Measurements from ENCODE around the gene BFAR. TPM values are rescaled to one million over a fixed set of nuclear protein-coding genes. Genes with fewer than 3 reads are reported as not detected.

Gene BFAR
- 45.5 and 55.8 TPM in 2 replicates for total RNA-seq (2014; rRNA removed; shearing (Covaris generic); ENCODE audit: low replicate concordance)

- H3K27ac ChIP-seq (ENCODE audit: low read length) = peak within 1 kb of the TSS; percentile 85
- no peaks in the 10 kb centered on the region for H3K9me3 ChIP-seq (ENCODE audit: low read length)
- peaks cover 79% of the 10 kb centered on the region for H3K79me2 ChIP-seq (ENCODE audit: low read length)
- H2AFZ ChIP-seq (ENCODE audit: low read length) = no peak within 1 kb of the TSS
- peak within 1 kb of the TSS; percentile 86 for H3K4me3 ChIP-seq (ENCODE audit: low read length)
- peaks cover 35% of the 10 kb centered on the region for H3K4me1 ChIP-seq (ENCODE audit: low read length)
- no peaks in the 10 kb centered on the region for H3K27me3 ChIP-seq (ENCODE audit: low read length)
- H3K4me2 ChIP-seq (ENCODE audit: low read depth, low read length, poor library complexity, severe bottlenecking) = peak within 1 kb of the TSS; percentile 96
- peak within 1 kb of the TSS; percentile 97 for H3K9ac ChIP-seq (ENCODE audit: low read length)
- peak; percentile 99 for DNase-seq
- peaks cover 27% of the 10 kb centered on the region for H4K20me1 ChIP-seq (ENCODE audit: insufficient read depth, low read depth, low read length)
- no peaks in the 10 kb centered on the region for H3K9me2 ChIP-seq (replicated peaks; ENCODE audit: insufficient read depth, low read length)
- peaks cover 10% of the 10 kb centered on the region; the same call in 1 of the 2 replicates for H3K36me3 ChIP-seq (ENCODE audit: insufficient read depth, low read length)
These were observed at the start of gene BFAR for GRCh38 chr16:14632693-14633569. BFAR (plus strand) TSS chr16:14632951; CDS start chr16:14644347, 11,396 bp downstream.

- DNase-seq = no peak
- H3K36me3 ChIP-seq (ENCODE audit: insufficient read depth, low read length) = peaks cover 66% of the 10 kb centered on the region
These were observed 47.5 kb upstream of the BFAR start for GRCh38 chr16:14585287-14585686.

DNA sequence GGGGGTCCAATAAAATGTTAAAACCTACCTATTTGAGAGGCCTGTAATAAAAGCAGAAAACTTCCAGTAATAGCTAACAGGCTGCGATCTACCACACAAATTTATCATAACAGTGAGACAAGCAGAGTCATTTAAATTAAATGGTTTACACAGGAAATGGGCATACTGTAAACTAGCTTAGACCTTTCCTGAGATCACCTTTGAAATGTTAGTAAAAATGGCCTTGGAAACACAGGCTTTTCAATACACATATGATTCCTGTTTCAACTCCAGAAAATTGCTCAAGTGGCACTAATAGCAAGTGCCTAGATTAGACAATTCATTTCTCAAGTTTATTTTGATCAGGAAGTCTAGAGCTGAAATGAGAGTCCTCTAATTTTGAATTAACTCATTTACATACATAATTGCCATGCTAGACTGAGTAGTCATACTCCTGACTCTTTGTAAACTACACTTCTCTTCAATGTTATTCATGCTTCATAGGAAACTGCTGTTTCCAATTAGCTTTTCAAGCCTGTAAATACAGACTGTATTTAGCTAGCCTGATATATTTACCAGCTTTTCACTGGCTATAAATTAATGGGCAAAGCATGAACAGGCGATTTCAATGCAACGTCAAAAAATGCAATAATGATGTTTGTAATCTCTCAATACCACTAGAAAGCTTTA is 46.0 kb upstream of the BFAR start:
- H3K79me2 ChIP-seq (ENCODE audit: low read length) = peaks cover 19% of the 10 kb centered on the region
- H3K27ac ChIP-seq (ENCODE audit: low read length) = peak overlapping the region; percentile 19
- H3K9me3 ChIP-seq (ENCODE audit: low read length) = no peaks in the 10 kb centered on the region
- H4K20me1 ChIP-seq (ENCODE audit: insufficient read depth, low read depth, low read length) = no peaks in the 10 kb centered on the region
- H3K9me2 ChIP-seq (replicated peaks; ENCODE audit: insufficient read depth, low read length) = no peaks in the 10 kb centered on the region
- H3K4me3 ChIP-seq (ENCODE audit: low read length) = no peak overlapping the region
- H2AFZ ChIP-seq (ENCODE audit: low read length) = no peak overlapping the region
- H3K27me3 ChIP-seq (ENCODE audit: low read length) = no peaks in the 10 kb centered on the region
- DNase-seq = peak; percentile 46
- H3K4me2 ChIP-seq (ENCODE audit: low read depth, low read length, poor library complexity, severe bottlenecking) = peak overlapping the region; percentile 41
- H3K9ac ChIP-seq (ENCODE audit: low read length) = no peak overlapping the region
- peaks cover 62% of the 10 kb centered on the region for H3K36me3 ChIP-seq (ENCODE audit: insufficient read depth, low read length)
- H3K4me1 ChIP-seq (ENCODE audit: low read length) = peaks cover 18% of the 10 kb centered on the region

More at GRCh38 chr16:14585287-14585686, 47.5 kb upstream of the BFAR start:
- Histone ChIP-seq H3K4me3 (ENCODE audit: low read length) (no peak overlapping the region), H3K27ac (ENCODE audit: low read length) (no peak overlapping the region), H3K9me3 (ENCODE audit: low read length) (no peaks in the 10 kb centered on the region), H3K9me2 (replicated peaks; ENCODE audit: insufficient read depth, low read length) (no peaks in the 10 kb centered on the region), H2AFZ (ENCODE audit: low read length) (no peak overlapping the region), H3K79me2 (ENCODE audit: low read length) (peaks cover 19% of the 10 kb centered on the region), H3K4me2 (ENCODE audit: low read depth, low read length, poor library complexity, severe bottlenecking) (no peak overlapping the region), H4K20me1 (ENCODE audit: insufficient read depth, low read depth, low read length) (no peaks in the 10 kb centered on the region), H3K27me3 (ENCODE audit: low read length) (no peaks in the 10 kb centered on the region), H3K4me1 (ENCODE audit: low read length) (peaks cover 18% of the 10 kb centered on the region), H3K9ac (ENCODE audit: low read length) (no peak overlapping the region)

DNA sequence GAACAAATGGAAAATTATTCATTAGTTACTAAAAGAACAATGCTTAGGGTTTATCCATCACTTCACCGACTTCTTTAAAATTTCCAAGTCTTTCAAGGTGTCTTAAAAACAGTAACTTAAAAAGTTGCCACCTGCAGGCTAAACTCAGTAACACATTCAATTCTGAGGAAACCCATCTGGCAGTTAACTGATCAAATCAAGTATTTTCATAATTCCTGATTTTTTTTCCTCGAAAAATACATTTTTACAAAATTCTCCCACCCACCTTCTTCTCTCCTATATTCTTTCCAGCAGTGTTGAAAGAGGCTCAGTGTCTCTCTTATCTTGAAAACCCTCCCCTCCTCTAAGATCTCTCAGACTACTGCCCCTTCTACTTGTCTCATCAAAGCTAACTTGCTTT is 32.6 kb upstream of the BFAR start:
- Histone ChIP-seq H3K9me2 (replicated peaks; ENCODE audit: insufficient read depth, low read length) (no peaks in the 10 kb centered on the region), H3K9ac (ENCODE audit: low read length) (no peak overlapping the region), H3K4me3 (ENCODE audit: low read length) (no peak overlapping the region), H3K4me1 (ENCODE audit: low read length) (peaks cover 2% of the 10 kb centered on the region), H3K27ac (ENCODE audit: low read length) (no peak overlapping the region), H3K9me3 (ENCODE audit: low read length) (no peaks in the 10 kb centered on the region), H4K20me1 (ENCODE audit: insufficient read depth, low read depth, low read length) (peaks cover 10% of the 10 kb centered on the region; the same call in 1 of the 2 replicates), H3K36me3 (ENCODE audit: insufficient read depth, low read length) (peaks cover 56% of the 10 kb centered on the region), H3K4me2 (ENCODE audit: low read depth, low read length, poor library complexity, severe bottlenecking) (no peak overlapping the region), H3K27me3 (ENCODE audit: low read length) (no peaks in the 10 kb centered on the region), H3K79me2 (ENCODE audit: low read length) (peaks cover 25% of the 10 kb centered on the region), H2AFZ (ENCODE audit: low read length) (no peak overlapping the region)
- peak; percentile 69 for DNase-seq

GRCh38 chr16:14602443-14602963 is 30.2 kb upstream of the BFAR start:
- Histone ChIP-seq H3K4me2 (ENCODE audit: low read depth, low read length, poor library complexity, severe bottlenecking) (no peak overlapping the region), H3K9me2 (replicated peaks; ENCODE audit: insufficient read depth, low read length) (no peaks in the 10 kb centered on the region), H2AFZ (ENCODE audit: low read length) (no peak overlapping the region), H3K4me3 (ENCODE audit: low read length) (no peak overlapping the region), H3K36me3 (ENCODE audit: insufficient read depth, low read length) (peaks cover 57% of the 10 kb centered on the region), H3K27me3 (ENCODE audit: low read length) (no peaks in the 10 kb centered on the region), H3K79me2 (ENCODE audit: low read length) (peaks cover 25% of the 10 kb centered on the region), H3K4me1 (ENCODE audit: low read length) (peaks cover 25% of the 10 kb centered on the region), H4K20me1 (ENCODE audit: insufficient read depth, low read depth, low read length) (0 out of 2 replicates have a peak, but pooled peaks cover 5% of the 10 kb centered on the region), H3K27ac (ENCODE audit: low read length) (no peak overlapping the region), H3K9me3 (ENCODE audit: low read length) (no peaks in the 10 kb centered on the region), H3K9ac (ENCODE audit: low read length) (no peak overlapping the region)
- no peak for DNase-seq

- Histone ChIP-seq H3K9me3 (ENCODE audit: low read length) (no peaks in the 10 kb centered on the region), H3K79me2 (ENCODE audit: low read length) (peaks cover 23% of the 10 kb centered on the region), H3K36me3 (ENCODE audit: insufficient read depth, low read length) (peaks cover 38% of the 10 kb centered on the region), H3K4me2 (ENCODE audit: low read depth, low read length, poor library complexity, severe bottlenecking) (peak overlapping the region; percentile 84), H4K20me1 (ENCODE audit: insufficient read depth, low read depth, low read length) (0 out of 2 replicates have a peak, but pooled peaks cover 3% of the 10 kb centered on the region), H3K9me2 (replicated peaks; ENCODE audit: insufficient read depth, low read length) (no peaks in the 10 kb centered on the region), H3K27ac (ENCODE audit: low read length) (peak overlapping the region; percentile 97), H3K9ac (ENCODE audit: low read length) (peak overlapping the region; percentile 48), H3K4me1 (ENCODE audit: low read length) (peaks cover 61% of the 10 kb centered on the region), H3K27me3 (ENCODE audit: low read length) (no peaks in the 10 kb centered on the region), H2AFZ (ENCODE audit: low read length) (no peak overlapping the region), H3K4me3 (ENCODE audit: low read length) (peak overlapping the region; percentile 40)
- DNase-seq = peak; percentile 74
These were observed 26.6 kb upstream of the BFAR start for GRCh38 chr16:14606102-14606501.

DNA sequence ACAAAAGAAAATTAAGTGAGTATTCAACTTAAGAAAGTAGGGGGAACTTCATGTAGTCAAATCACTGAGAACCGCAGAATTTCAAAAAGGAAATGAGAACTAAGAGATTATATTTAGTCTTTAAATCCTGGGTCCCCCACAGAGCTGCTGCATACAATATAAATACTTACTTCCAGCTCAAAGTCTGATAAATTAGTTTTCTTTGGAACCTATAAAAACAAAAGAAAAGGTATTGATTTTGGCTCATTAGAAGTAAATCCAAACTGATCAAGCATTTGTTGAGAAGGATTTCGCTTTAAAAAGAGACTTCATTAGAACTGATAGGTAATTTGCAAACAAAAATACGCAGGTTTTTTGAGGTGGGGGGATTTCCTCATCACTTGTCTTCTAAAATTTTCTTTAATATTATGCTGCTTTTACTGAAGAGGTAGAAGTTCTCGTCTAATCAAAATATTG is 24.6 kb upstream of the BFAR start:
- H2AFZ ChIP-seq (ENCODE audit: low read length) = no peak overlapping the region
- H3K4me2 ChIP-seq (ENCODE audit: low read depth, low read length, poor library complexity, severe bottlenecking) = peak overlapping the region; percentile 84
- peaks cover 22% of the 10 kb centered on the region for H3K79me2 ChIP-seq (ENCODE audit: low read length)
- H3K4me1 ChIP-seq (ENCODE audit: low read length) = peaks cover 70% of the 10 kb centered on the region
- H3K9me3 ChIP-seq (ENCODE audit: low read length) = no peaks in the 10 kb centered on the region
- H3K27me3 ChIP-seq (ENCODE audit: low read length) = no peaks in the 10 kb centered on the region
- no peaks in the 10 kb centered on the region for H4K20me1 ChIP-seq (ENCODE audit: insufficient read depth, low read depth, low read length)
- H3K9ac ChIP-seq (ENCODE audit: low read length) = peak overlapping the region; percentile 50
- DNase-seq = peak; percentile 66
- H3K4me3 ChIP-seq (ENCODE audit: low read length) = peak overlapping the region; percentile 51
- no peaks in the 10 kb centered on the region for H3K9me2 ChIP-seq (replicated peaks; ENCODE audit: insufficient read depth, low read length)
- H3K36me3 ChIP-seq (ENCODE audit: insufficient read depth, low read length) = peaks cover 30% of the 10 kb centered on the region
- peak overlapping the region; percentile 97 for H3K27ac ChIP-seq (ENCODE audit: low read length)

DNA sequence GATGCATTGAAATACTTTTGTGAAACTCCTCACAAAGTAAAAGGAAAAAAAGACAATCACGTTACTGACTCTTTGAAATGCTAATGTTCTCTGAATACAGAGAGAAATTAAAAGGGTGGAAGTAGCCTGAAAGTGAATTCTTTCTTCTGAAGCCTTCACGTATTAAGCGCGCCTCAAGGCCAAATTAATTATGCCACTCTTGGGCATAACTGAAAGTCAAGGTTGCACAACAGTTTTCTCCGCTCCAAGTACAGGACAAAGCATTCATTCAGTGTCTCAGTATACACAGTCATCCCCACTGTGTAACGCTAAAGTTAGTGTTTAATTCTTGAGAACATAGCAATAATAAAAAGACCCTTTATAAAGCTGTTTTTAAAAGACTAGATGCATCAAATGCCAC is 24.1 kb upstream of the BFAR start:
- Histone ChIP-seq H4K20me1 (ENCODE audit: insufficient read depth, low read depth, low read length) (no peaks in the 10 kb centered on the region), H3K36me3 (ENCODE audit: insufficient read depth, low read length) (peaks cover 27% of the 10 kb centered on the region), H3K4me1 (ENCODE audit: low read length) (peaks cover 70% of the 10 kb centered on the region), H3K9ac (ENCODE audit: low read length) (peak overlapping the region; percentile 50), H3K4me2 (ENCODE audit: low read depth, low read length, poor library complexity, severe bottlenecking) (peak overlapping the region; percentile 84), H3K27ac (ENCODE audit: low read length) (peak overlapping the region; percentile 97), H2AFZ (ENCODE audit: low read length) (no peak overlapping the region), H3K27me3 (ENCODE audit: low read length) (no peaks in the 10 kb centered on the region), H3K4me3 (ENCODE audit: low read length) (peak overlapping the region; percentile 51), H3K9me2 (replicated peaks; ENCODE audit: insufficient read depth, low read length) (no peaks in the 10 kb centered on the region), H3K9me3 (ENCODE audit: low read length) (no peaks in the 10 kb centered on the region), H3K79me2 (ENCODE audit: low read length) (peaks cover 20% of the 10 kb centered on the region)
- DNase-seq = peak; percentile 61

Data from Karpas-422 (cell line).